ENCODE data around the gene CPNE9.

CPNE9 gene

GRCh38 chr3:9732080-9732739 is 28.6 kb downstream of the CPNE9 start:
- Histone ChIP-seq H3K9me3 (ENCODE audit: control insufficient read depth, insufficient read depth, low read length) (no peaks in the 10 kb centered on the region), H3K4me3 (ENCODE audit: low read depth, low read length) (peak overlapping the region; percentile 98), H3K27me3 (ENCODE audit: control insufficient read depth, insufficient read depth, low read length) (no peaks in the 10 kb centered on the region), H3K9ac (ENCODE audit: low read depth, low read length) (peak overlapping the region; percentile 100), H3K4me1 (ENCODE audit: control insufficient read depth, insufficient read depth, low read length) (peaks cover 13% of the 10 kb centered on the region), H3K36me3 (ENCODE audit: control insufficient read depth, insufficient read depth, low read length) (peaks cover 31% of the 10 kb centered on the region), H3K27ac (ENCODE audit: low read depth, low read length) (peak overlapping the region; percentile 98)

GRCh38 chr3:9732740-9733115 is 29.1 kb downstream of the CPNE9 start:
- H3K27ac ChIP-seq (ENCODE audit: low read depth, low read length) = no peak overlapping the region

GRCh38 chr3:9736831-9737230 is 33.2 kb downstream of the CPNE9 start:
- no peak overlapping the region for H3K4me3 ChIP-seq (ENCODE audit: low read depth, low read length)
- peaks cover 7% of the 10 kb centered on the region; the same call in 1 of the 2 replicates for H3K4me1 ChIP-seq (ENCODE audit: control insufficient read depth, insufficient read depth, low read length)
- H3K9me3 ChIP-seq (ENCODE audit: control insufficient read depth, insufficient read depth, low read length) = no peaks in the 10 kb centered on the region
- H3K9ac ChIP-seq (ENCODE audit: low read depth, low read length) = no peak overlapping the region
- H3K27me3 ChIP-seq (ENCODE audit: control insufficient read depth, insufficient read depth, low read length) = no peaks in the 10 kb centered on the region
- H3K36me3 ChIP-seq (ENCODE audit: control insufficient read depth, insufficient read depth, low read length) = peaks cover 77% of the 10 kb centered on the region
- H3K27ac ChIP-seq (ENCODE audit: low read depth, low read length) = no peak overlapping the region

More at GRCh38 chr3:9732740-9733115, 29.1 kb downstream of the CPNE9 start:
- H3K9me3 ChIP-seq (ENCODE audit: control insufficient read depth, insufficient read depth, low read length) = no peaks in the 10 kb centered on the region
- H3K36me3 ChIP-seq (ENCODE audit: control insufficient read depth, insufficient read depth, low read length) = peaks cover 36% of the 10 kb centered on the region
- no peak overlapping the region for H3K9ac ChIP-seq (ENCODE audit: low read depth, low read length)
- H3K27me3 ChIP-seq (ENCODE audit: control insufficient read depth, insufficient read depth, low read length) = no peaks in the 10 kb centered on the region
- peak overlapping the region; percentile 98 for H3K4me3 ChIP-seq (ENCODE audit: low read depth, low read length)
- H3K4me1 ChIP-seq (ENCODE audit: control insufficient read depth, insufficient read depth, low read length) = peaks cover 13% of the 10 kb centered on the region

GRCh38 chr3:9739181-9739580 is 35.5 kb downstream of the CPNE9 start:
- H3K9ac ChIP-seq (ENCODE audit: low read depth, low read length) = no peak overlapping the region
- H3K27me3 ChIP-seq (ENCODE audit: control insufficient read depth, insufficient read depth, low read length) = no peaks in the 10 kb centered on the region
- H3K4me3 ChIP-seq (ENCODE audit: low read depth, low read length) = no peak overlapping the region
- peaks cover 96% of the 10 kb centered on the region for H3K36me3 ChIP-seq (ENCODE audit: control insufficient read depth, insufficient read depth, low read length)
- H3K27ac ChIP-seq (ENCODE audit: low read depth, low read length) = no peak overlapping the region
- no peaks in the 10 kb centered on the region for H3K9me3 ChIP-seq (ENCODE audit: control insufficient read depth, insufficient read depth, low read length)
- no peaks in the 10 kb centered on the region for H3K4me1 ChIP-seq (ENCODE audit: control insufficient read depth, insufficient read depth, low read length)

GRCh38 chr3:9742560-9742959 is 38.9 kb downstream of the CPNE9 start:
- Histone ChIP-seq H3K27me3 (ENCODE audit: control insufficient read depth, insufficient read depth, low read length) (no peaks in the 10 kb centered on the region), H3K27ac (ENCODE audit: low read depth, low read length) (no peak overlapping the region), H3K9ac (ENCODE audit: low read depth, low read length) (no peak overlapping the region), H3K4me3 (ENCODE audit: low read depth, low read length) (no peak overlapping the region), H3K36me3 (ENCODE audit: control insufficient read depth, insufficient read depth, low read length) (peaks cover 100% of the 10 kb centered on the region), H3K9me3 (ENCODE audit: control insufficient read depth, insufficient read depth, low read length) (no peaks in the 10 kb centered on the region), H3K4me1 (ENCODE audit: control insufficient read depth, insufficient read depth, low read length) (no peaks in the 10 kb centered on the region)

GRCh38 chr3:9743548-9743947 is 39.9 kb downstream of the CPNE9 start:
- H3K27me3 ChIP-seq (ENCODE audit: control insufficient read depth, insufficient read depth, low read length) = no peaks in the 10 kb centered on the region
- no peak overlapping the region for H3K27ac ChIP-seq (ENCODE audit: low read depth, low read length)
- peaks cover 98% of the 10 kb centered on the region for H3K36me3 ChIP-seq (ENCODE audit: control insufficient read depth, insufficient read depth, low read length)
- H3K4me1 ChIP-seq (ENCODE audit: control insufficient read depth, insufficient read depth, low read length) = no peaks in the 10 kb centered on the region
- H3K9me3 ChIP-seq (ENCODE audit: control insufficient read depth, insufficient read depth, low read length) = no peaks in the 10 kb centered on the region
- H3K4me3 ChIP-seq (ENCODE audit: low read depth, low read length) = no peak overlapping the region
- no peak overlapping the region for H3K9ac ChIP-seq (ENCODE audit: low read depth, low read length)

GRCh38 chr3:9744162-9744561 is 40.5 kb downstream of the CPNE9 start:
- Histone ChIP-seq H3K9ac (ENCODE audit: low read depth, low read length) (no peak overlapping the region), H3K27me3 (ENCODE audit: control insufficient read depth, insufficient read depth, low read length) (no peaks in the 10 kb centered on the region), H3K9me3 (ENCODE audit: control insufficient read depth, insufficient read depth, low read length) (no peaks in the 10 kb centered on the region), H3K27ac (ENCODE audit: low read depth, low read length) (no peak overlapping the region), H3K4me1 (ENCODE audit: control insufficient read depth, insufficient read depth, low read length) (peaks cover 3% of the 10 kb centered on the region; the same call in 1 of the 2 replicates), H3K36me3 (ENCODE audit: control insufficient read depth, insufficient read depth, low read length) (peaks cover 94% of the 10 kb centered on the region), H3K4me3 (ENCODE audit: low read depth, low read length) (no peak overlapping the region)

GRCh38 chr3:9745521-9745920 is 41.9 kb downstream of the CPNE9 start:
- H3K27ac ChIP-seq (ENCODE audit: low read depth, low read length) = no peak overlapping the region
- peaks cover 4% of the 10 kb centered on the region; the same call in 1 of the 2 replicates for H3K4me1 ChIP-seq (ENCODE audit: control insufficient read depth, insufficient read depth, low read length)
- H3K27me3 ChIP-seq (ENCODE audit: control insufficient read depth, insufficient read depth, low read length) = no peaks in the 10 kb centered on the region
- H3K4me3 ChIP-seq (ENCODE audit: low read depth, low read length) = no peak overlapping the region
- peaks cover 80% of the 10 kb centered on the region for H3K36me3 ChIP-seq (ENCODE audit: control insufficient read depth, insufficient read depth, low read length)
- no peak overlapping the region for H3K9ac ChIP-seq (ENCODE audit: low read depth, low read length)
- H3K9me3 ChIP-seq (ENCODE audit: control insufficient read depth, insufficient read depth, low read length) = no peaks in the 10 kb centered on the region

- Histone ChIP-seq H3K27ac (ENCODE audit: low read depth, low read length) (no peak overlapping the region), H3K9me3 (ENCODE audit: control insufficient read depth, insufficient read depth, low read length) (no peaks in the 10 kb centered on the region), H3K4me3 (ENCODE audit: low read depth, low read length) (no peak overlapping the region), H3K4me1 (ENCODE audit: control insufficient read depth, insufficient read depth, low read length) (peaks cover 8% of the 10 kb centered on the region; the same call in 1 of the 2 replicates), H3K27me3 (ENCODE audit: control insufficient read depth, insufficient read depth, low read length) (no peaks in the 10 kb centered on the region), H3K9ac (ENCODE audit: low read depth, low read length) (no peak overlapping the region), H3K36me3 (ENCODE audit: control insufficient read depth, insufficient read depth, low read length) (peaks cover 77% of the 10 kb centered on the region)
These were observed 42.7 kb downstream of the CPNE9 start for GRCh38 chr3:9746330-9746729.

- no peak overlapping the region for H3K4me3 ChIP-seq (ENCODE audit: low read depth, low read length)
- H3K4me1 ChIP-seq (ENCODE audit: control insufficient read depth, insufficient read depth, low read length) = peaks cover 8% of the 10 kb centered on the region; the same call in 1 of the 2 replicates
- H3K27ac ChIP-seq (ENCODE audit: low read depth, low read length) = no peak overlapping the region
- no peaks in the 10 kb centered on the region for H3K9me3 ChIP-seq (ENCODE audit: control insufficient read depth, insufficient read depth, low read length)
- no peak overlapping the region for H3K9ac ChIP-seq (ENCODE audit: low read depth, low read length)
- no peaks in the 10 kb centered on the region for H3K27me3 ChIP-seq (ENCODE audit: control insufficient read depth, insufficient read depth, low read length)
- H3K36me3 ChIP-seq (ENCODE audit: control insufficient read depth, insufficient read depth, low read length) = peaks cover 77% of the 10 kb centered on the region
These were observed 43.6 kb downstream of the CPNE9 start for GRCh38 chr3:9747267-9747666.

- Histone ChIP-seq H3K27me3 (ENCODE audit: control insufficient read depth, insufficient read depth, low read length) (no peaks in the 10 kb centered on the region), H3K4me3 (ENCODE audit: low read depth, low read length) (no peak overlapping the region), H3K27ac (ENCODE audit: low read depth, low read length) (no peak overlapping the region), H3K36me3 (ENCODE audit: control insufficient read depth, insufficient read depth, low read length) (peaks cover 77% of the 10 kb centered on the region), H3K4me1 (ENCODE audit: control insufficient read depth, insufficient read depth, low read length) (peaks cover 8% of the 10 kb centered on the region; the same call in 1 of the 2 replicates), H3K9me3 (ENCODE audit: control insufficient read depth, insufficient read depth, low read length) (no peaks in the 10 kb centered on the region), H3K9ac (ENCODE audit: low read depth, low read length) (no peak overlapping the region)
These were observed 44.4 kb downstream of the CPNE9 start for GRCh38 chr3:9748031-9748430.

All from HUES48 (cell line).